ENCODE results near the gene PGK1. TPM values are rescaled to one million over a fixed set of nuclear protein-coding genes. Genes with fewer than 3 reads are reported as not detected.

Gene PGK1
- polyA plus RNA-seq, 1 experiment, result 474 TPM

Other genes starting within 250 kb of the PGK1 start
- 38.2 and 80.0 TPM in 2 replicates for gene MAGT1, start 208.8 kb upstream of the PGK1 start, polyA plus RNA-seq (2011; rRNA removed)
- 351 and 552 TPM in 2 replicates for gene COX7B, start 204.8 kb upstream of the PGK1 start, polyA plus RNA-seq (2011; rRNA removed)
- gene ATP7A, start 193.6 kb upstream of the PGK1 start, polyA plus RNA-seq (2011; rRNA removed), result 2.4 and 5.2 TPM in 2 replicates
- gene PGAM4, start 134.6 kb upstream of the PGK1 start, polyA plus RNA-seq (2011; rRNA removed), result 0.48 and 0.53 TPM in 2 replicates
- gene TAF9B, start 35.4 kb downstream of the PGK1 start, polyA plus RNA-seq (2011; rRNA removed), result 11.9 and 21.1 TPM in 2 replicates
- not detected in 2 replicates for gene CYSLTR1, start 223.4 kb downstream of the PGK1 start, polyA plus RNA-seq (2011; rRNA removed)

Data from BJ (cell line).